Measurements from ENCODE around the gene LRP2.

Gene LRP2

GRCh38 chr2:169108099-169108884 is 254.0 kb downstream of the LRP2 start:
- H3F3A ChIP-seq (ENCODE audit: insufficient read depth, low read length) = peaks cover 17% of the 10 kb centered on the region
- H4K20me1 ChIP-seq (ENCODE audit: insufficient read depth, low read length) = no peaks in the 10 kb centered on the region
- no peaks in the 10 kb centered on the region for H3K9me3 ChIP-seq (replicated peaks; ENCODE audit: insufficient read depth, low read length)
- TF ChIP-seq EZH2 (optimal IDR thresholded peaks at IDR 0.05; ENCODE audit: low read depth, low read length) = no peak
- TF ChIP-seq EZH2phosphoT487 (IDR thresholded peaks at IDR 0.05; ENCODE audit: low read length) = no peak
- TF ChIP-seq, protein P1, sequence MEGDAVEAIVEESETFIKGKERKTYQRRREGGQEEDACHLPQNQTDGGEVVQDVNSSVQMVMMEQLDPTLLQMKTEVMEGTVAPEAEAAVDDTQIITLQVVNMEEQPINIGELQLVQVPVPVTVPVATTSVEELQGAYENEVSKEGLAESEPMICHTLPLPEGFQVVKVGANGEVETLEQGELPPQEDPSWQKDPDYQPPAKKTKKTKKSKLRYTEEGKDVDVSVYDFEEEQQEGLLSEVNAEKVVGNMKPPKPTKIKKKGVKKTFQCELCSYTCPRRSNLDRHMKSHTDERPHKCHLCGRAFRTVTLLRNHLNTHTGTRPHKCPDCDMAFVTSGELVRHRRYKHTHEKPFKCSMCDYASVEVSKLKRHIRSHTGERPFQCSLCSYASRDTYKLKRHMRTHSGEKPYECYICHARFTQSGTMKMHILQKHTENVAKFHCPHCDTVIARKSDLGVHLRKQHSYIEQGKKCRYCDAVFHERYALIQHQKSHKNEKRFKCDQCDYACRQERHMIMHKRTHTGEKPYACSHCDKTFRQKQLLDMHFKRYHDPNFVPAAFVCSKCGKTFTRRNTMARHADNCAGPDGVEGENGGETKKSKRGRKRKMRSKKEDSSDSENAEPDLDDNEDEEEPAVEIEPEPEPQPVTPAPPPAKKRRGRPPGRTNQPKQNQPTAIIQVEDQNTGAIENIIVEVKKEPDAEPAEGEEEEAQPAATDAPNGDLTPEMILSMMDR (IDR thresholded peaks at IDR 0.05; ENCODE audit: low read length) = no peak
- peak overlapping the region; percentile 43; the same call in 1 of the 2 replicates for H3K27ac ChIP-seq (ENCODE audit: low read length)
- no peak overlapping the region for H3K9ac ChIP-seq (ENCODE audit: low read length)
- no peaks in the 10 kb centered on the region for H3K9me2 ChIP-seq (replicated peaks; ENCODE audit: insufficient read depth, low read length)
- DNase-seq = no peak
- H3K27me3 ChIP-seq (replicated peaks; ENCODE audit: insufficient read depth, low read length) = no peaks in the 10 kb centered on the region
- H3K79me2 ChIP-seq (ENCODE audit: low read length) = no peaks in the 10 kb centered on the region
- no peak overlapping the region for H3K4me3 ChIP-seq (ENCODE audit: low read length)
- H2AFZ ChIP-seq (ENCODE audit: low read length) = peak overlapping the region; percentile 47
- H3K36me3 ChIP-seq (replicated peaks; ENCODE audit: insufficient read depth, low read length) = no peaks in the 10 kb centered on the region
- peaks cover 33% of the 10 kb centered on the region for H3K4me1 ChIP-seq (ENCODE audit: low read length)
- peak overlapping the region; percentile 54 for H3K4me2 ChIP-seq (ENCODE audit: low read depth, low read length)

DNA sequence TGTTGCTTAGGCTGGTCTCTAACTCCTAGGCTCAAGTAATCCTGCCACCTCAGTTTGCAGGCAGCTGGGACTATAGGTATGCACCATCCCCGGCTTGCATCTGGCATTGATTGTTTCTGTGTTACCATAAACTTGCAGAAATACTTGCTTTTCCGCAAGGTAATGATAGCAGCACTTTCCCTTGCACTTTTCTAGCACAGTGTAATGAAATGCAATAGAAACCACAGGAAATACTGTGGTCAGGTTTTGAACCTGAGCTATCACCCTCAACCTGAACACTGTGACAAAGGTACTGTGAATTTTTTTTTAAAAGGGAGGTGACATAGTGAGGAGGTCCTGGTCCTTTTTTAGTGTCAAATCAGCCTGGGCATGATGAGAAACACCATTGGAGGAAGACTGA is 254.7 kb downstream of the LRP2 start:
- no peak for TF ChIP-seq EZH2 (optimal IDR thresholded peaks at IDR 0.05; ENCODE audit: low read depth, low read length)
- no peak for TF ChIP-seq EZH2phosphoT487 (IDR thresholded peaks at IDR 0.05; ENCODE audit: low read length)
- TF ChIP-seq, protein P1 (IDR thresholded peaks at IDR 0.05; ENCODE audit: low read length) = no peak
- peak overlapping the region; percentile 54; the same call in 1 of the 2 replicates for H3K4me2 ChIP-seq (ENCODE audit: low read depth, low read length)
- H3K27me3 ChIP-seq (replicated peaks; ENCODE audit: insufficient read depth, low read length) = no peaks in the 10 kb centered on the region
- H2AFZ ChIP-seq (ENCODE audit: low read length) = peak overlapping the region; percentile 47
- no peak overlapping the region for H3K4me3 ChIP-seq (ENCODE audit: low read length)
- H3K9ac ChIP-seq (ENCODE audit: low read length) = no peak overlapping the region
- H3F3A ChIP-seq (ENCODE audit: insufficient read depth, low read length) = peaks cover 17% of the 10 kb centered on the region
- no peaks in the 10 kb centered on the region for H3K36me3 ChIP-seq (replicated peaks; ENCODE audit: insufficient read depth, low read length)
- H4K20me1 ChIP-seq (ENCODE audit: insufficient read depth, low read length) = no peaks in the 10 kb centered on the region
- H3K9me3 ChIP-seq (replicated peaks; ENCODE audit: insufficient read depth, low read length) = no peaks in the 10 kb centered on the region
- H3K27ac ChIP-seq (ENCODE audit: low read length) = peak overlapping the region; percentile 43; the same call in 1 of the 2 replicates
- no peaks in the 10 kb centered on the region for H3K9me2 ChIP-seq (replicated peaks; ENCODE audit: insufficient read depth, low read length)
- DNase-seq = peak; percentile 95
- H3K79me2 ChIP-seq (ENCODE audit: low read length) = no peaks in the 10 kb centered on the region
- H3K4me1 ChIP-seq (ENCODE audit: low read length) = peaks cover 33% of the 10 kb centered on the region

GRCh38 chr2:169106563-169107545 is 255.5 kb downstream of the LRP2 start:
- peaks cover 39% of the 10 kb centered on the region for H3K4me1 ChIP-seq (ENCODE audit: low read length)
- H3K79me2 ChIP-seq (ENCODE audit: low read length) = no peaks in the 10 kb centered on the region
- no peak overlapping the region for H3K4me3 ChIP-seq (ENCODE audit: low read length)
- H3K27ac ChIP-seq (ENCODE audit: low read length) = peak overlapping the region; percentile 8; the same call in 1 of the 2 replicates
- no peaks in the 10 kb centered on the region for H3K9me2 ChIP-seq (replicated peaks; ENCODE audit: insufficient read depth, low read length)
- H3K27me3 ChIP-seq (replicated peaks; ENCODE audit: insufficient read depth, low read length) = no peaks in the 10 kb centered on the region
- H3K9me3 ChIP-seq (replicated peaks; ENCODE audit: insufficient read depth, low read length) = no peaks in the 10 kb centered on the region
- no peak overlapping the region for H2AFZ ChIP-seq (ENCODE audit: low read length)
- H4K20me1 ChIP-seq (ENCODE audit: insufficient read depth, low read length) = no peaks in the 10 kb centered on the region
- peaks cover 17% of the 10 kb centered on the region for H3F3A ChIP-seq (ENCODE audit: insufficient read depth, low read length)
- TF ChIP-seq EZH2 (optimal IDR thresholded peaks at IDR 0.05; ENCODE audit: low read depth, low read length) = no peak
- TF ChIP-seq, protein P1 (IDR thresholded peaks at IDR 0.05; ENCODE audit: low read length) = no peak
- TF ChIP-seq EZH2phosphoT487 (IDR thresholded peaks at IDR 0.05; ENCODE audit: low read length) = no peak
- H3K4me2 ChIP-seq (ENCODE audit: low read depth, low read length) = peak overlapping the region; percentile 54; the same call in 1 of the 2 replicates
- no peak overlapping the region for H3K9ac ChIP-seq (ENCODE audit: low read length)
- H3K36me3 ChIP-seq (replicated peaks; ENCODE audit: insufficient read depth, low read length) = no peaks in the 10 kb centered on the region
- DNase-seq = no peak

Measured in MM.1S (cell line).